ENCODE measurements around the gene GRPEL2.

The GRPEL2 gene

GRCh38 chr5:149356391-149356790, 11.1 kb downstream of the GRPEL2 start:
- no peak overlapping the region for H3K9ac ChIP-seq (ENCODE audit: low read length)
- H3K79me2 ChIP-seq (ENCODE audit: insufficient read depth, low read length) = peaks cover 53% of the 10 kb centered on the region
- H3K27me3 ChIP-seq (ENCODE audit: low read length) = no peaks in the 10 kb centered on the region
- no peak overlapping the region for H3K4me3 ChIP-seq (ENCODE audit: insufficient read depth, low read length, poor library complexity, severe bottlenecking)
- TF ChIP-seq EZH2phosphoT487 (conservative IDR thresholded peaks at IDR 0.05; ENCODE audit: low read length) (no peak), CTCF (IDR thresholded peaks at IDR 0.05; ENCODE audit: insufficient read depth, low read length, poor library complexity, severe bottlenecking) (no peak)
- H2AFZ ChIP-seq (ENCODE audit: low read depth, low read length, severe bottlenecking) = no peak overlapping the region
- H4K20me1 ChIP-seq (ENCODE audit: low read depth, low read length) = 0 out of 2 replicates have a peak, but pooled peaks cover 16% of the 10 kb centered on the region
- peaks cover 26% of the 10 kb centered on the region; the same call in 1 of the 2 replicates for H3F3A ChIP-seq (ENCODE audit: insufficient read depth)
- peak overlapping the region; percentile 20; the same call in 1 of the 2 replicates for H3K27ac ChIP-seq (ENCODE audit: low read depth, low read length)
- H3K9me2 ChIP-seq (replicated peaks; ENCODE audit: insufficient read depth, low read length) = no peaks in the 10 kb centered on the region
- H3K9me3 ChIP-seq (ENCODE audit: insufficient read depth, low read length) = no peaks in the 10 kb centered on the region
- H3K4me2 ChIP-seq (ENCODE audit: low read depth, low read length, poor library complexity, severe bottlenecking) = peak overlapping the region; percentile 93
- peaks cover 26% of the 10 kb centered on the region for H3K36me3 ChIP-seq (ENCODE audit: low read length)

- no peaks in the 10 kb centered on the region for H3K9me3 ChIP-seq (ENCODE audit: insufficient read depth, low read length)
- peaks cover 13% of the 10 kb centered on the region for H3K36me3 ChIP-seq (ENCODE audit: low read length)
- H3K27ac ChIP-seq (ENCODE audit: low read depth, low read length) = peak within 1 kb of the TSS; percentile 62
- 0 out of 2 replicates have a peak, but pooled peaks cover 10% of the 10 kb centered on the region for H4K20me1 ChIP-seq (ENCODE audit: low read depth, low read length)
- peak within 1 kb of the TSS; percentile 95 for H3K9ac ChIP-seq (ENCODE audit: low read length)
- TF ChIP-seq CTCF (IDR thresholded peaks at IDR 0.05; ENCODE audit: insufficient read depth, low read length, poor library complexity, severe bottlenecking) = no peak
- peaks cover 21% of the 10 kb centered on the region; the same call in 1 of the 2 replicates for H3F3A ChIP-seq (ENCODE audit: insufficient read depth)
- no peaks in the 10 kb centered on the region for H3K27me3 ChIP-seq (ENCODE audit: low read length)
- no peaks in the 10 kb centered on the region for H3K9me2 ChIP-seq (replicated peaks; ENCODE audit: insufficient read depth, low read length)
- H3K79me2 ChIP-seq (ENCODE audit: insufficient read depth, low read length) = peaks cover 40% of the 10 kb centered on the region
- H3K4me3 ChIP-seq (ENCODE audit: insufficient read depth, low read length, poor library complexity, severe bottlenecking) = peak within 1 kb of the TSS; percentile 82
- peak within 1 kb of the TSS; percentile 93 for H3K4me2 ChIP-seq (ENCODE audit: low read depth, low read length, poor library complexity, severe bottlenecking)
- H2AFZ ChIP-seq (ENCODE audit: low read depth, low read length, severe bottlenecking) = peak within 1 kb of the TSS; percentile 90
These were observed 12.3 kb downstream of the GRPEL2 start, which contains the start of gene PCYOX1L for GRCh38 chr5:149357370-149358293. PCYOX1L (plus strand) TSS chr5:149358046; CDS start chr5:149358069, 23 bp downstream.

GRCh38 chr5:149358294-149358651, 13.0 kb downstream of the GRPEL2 start:
- Histone ChIP-seq H3K4me2 (ENCODE audit: low read depth, low read length, poor library complexity, severe bottlenecking) (peak overlapping the region; percentile 68), H3F3A (ENCODE audit: insufficient read depth) (peaks cover 14% of the 10 kb centered on the region; the same call in 1 of the 2 replicates), H4K20me1 (ENCODE audit: low read depth, low read length) (0 out of 2 replicates have a peak, but pooled peaks cover 6% of the 10 kb centered on the region), H3K36me3 (ENCODE audit: low read length) (peaks cover 7% of the 10 kb centered on the region), H3K79me2 (ENCODE audit: insufficient read depth, low read length) (peaks cover 35% of the 10 kb centered on the region), H3K27ac (ENCODE audit: low read depth, low read length) (peak overlapping the region; percentile 62), H3K27me3 (ENCODE audit: low read length) (no peaks in the 10 kb centered on the region), H3K9me2 (replicated peaks; ENCODE audit: insufficient read depth, low read length) (no peaks in the 10 kb centered on the region), H3K9me3 (ENCODE audit: insufficient read depth, low read length) (no peaks in the 10 kb centered on the region), H2AFZ (ENCODE audit: low read depth, low read length, severe bottlenecking) (peak overlapping the region; percentile 49), H3K9ac (ENCODE audit: low read length) (peak overlapping the region; percentile 95), H3K4me3 (ENCODE audit: insufficient read depth, low read length, poor library complexity, severe bottlenecking) (peak overlapping the region; percentile 82)
- TF ChIP-seq EZH2phosphoT487 (conservative IDR thresholded peaks at IDR 0.05; ENCODE audit: low read length) (no peak), CTCF (IDR thresholded peaks at IDR 0.05; ENCODE audit: insufficient read depth, low read length, poor library complexity, severe bottlenecking) (no peak)
